ENCODE measurements around the gene KAT14.
"Not testable (repeated sequence)": the region's sequence is repeated elsewhere in the genome, so short reads cannot be mapped to it uniquely, and the experiment has no call there.

The KAT14 gene

DNA sequence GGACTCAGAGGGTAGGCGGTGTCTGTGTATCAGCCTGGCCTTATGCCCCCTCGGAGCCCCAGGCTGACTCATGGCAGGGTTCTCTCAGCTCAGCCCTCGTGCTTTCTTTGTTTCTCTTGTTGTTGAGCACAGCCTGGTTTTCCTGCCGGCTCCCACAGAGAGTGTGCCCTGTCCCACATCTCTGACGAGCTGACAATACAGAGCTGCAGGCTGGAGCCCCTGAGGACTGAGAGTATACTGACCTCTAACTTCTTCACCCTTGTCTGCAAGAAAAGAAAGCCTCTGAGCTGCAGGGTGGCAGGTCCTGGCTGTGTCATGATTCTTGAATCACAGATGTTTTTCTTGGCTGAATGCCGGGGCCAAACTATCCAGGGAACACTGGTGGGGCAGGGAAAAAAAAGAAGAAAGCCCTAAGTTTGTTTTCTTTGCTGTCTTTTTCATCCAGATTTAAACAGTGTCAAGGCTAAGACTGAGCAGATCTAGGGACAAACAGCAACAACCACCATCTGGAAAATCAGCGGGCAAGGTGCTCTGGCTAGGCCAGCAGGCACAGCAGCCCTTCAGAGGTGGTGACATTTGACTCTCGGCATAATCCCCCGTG, 87.4 kb downstream of the KAT14 start:
- DNase-seq, result no peak

GRCh38 chr20:18225632-18226031, 88.0 kb downstream of the KAT14 start:
- DNase-seq, result no peak

DNA sequence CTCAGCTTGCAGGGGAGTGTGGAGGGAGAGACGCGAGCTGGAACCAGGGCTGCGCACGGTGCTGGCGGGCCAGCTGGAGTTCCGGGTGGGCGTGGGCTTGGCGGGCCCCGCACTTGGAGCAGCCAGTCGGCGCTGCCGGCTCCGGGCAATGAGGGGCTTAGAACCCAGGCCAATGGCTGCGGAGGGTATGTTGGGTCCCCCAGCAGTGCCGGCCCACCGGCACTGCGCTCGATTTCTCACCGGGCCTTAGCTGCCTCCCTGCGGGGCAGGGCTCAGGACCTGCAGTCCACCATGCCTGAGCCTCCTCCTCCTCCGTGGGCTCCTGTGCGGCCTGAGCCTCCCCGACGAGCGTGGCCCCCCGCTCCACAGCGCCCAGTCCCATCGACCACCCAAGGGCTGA, 89.1 kb downstream of the KAT14 start:
- DNase-seq, result not testable (repeated sequence)

- DNase-seq, result no peak
These were observed 95.8 kb downstream of the KAT14 start for GRCh38 chr20:18233408-18233943.
